SK-N-SH (cell line): ENCODE measurements around the gene STK25. TPM values are rescaled to one million over a fixed set of nuclear protein-coding genes. Genes with fewer than 3 reads are reported as not detected.

Experiments
- CTCF ChIA-PET: fragments of 300-600, 350-600 bp; formaldehyde crosslinking; extraction: SDS; loops from one replicate; lab custom pipeline; 2021; lab: Yijun Ruan, JAX
- POLR2A ChIA-PET: fragments of 350-600 bp; sonication (Branson Sonifier 250); formaldehyde crosslinking; extraction: SDS; loops from one replicate; lab custom pipeline; 2020; ENCODE audit warnings: antibody characterized with exemption, inconsistent platforms; lab: Yijun Ruan, JAX
- DNase-seq: peaks from one replicate; pipeline ENCODE4 v3.0.0; 2012
- H2AFZ ChIP-seq: fragments of 200-600 bp; sonication (generic); 2 replicates; pipeline ENCODE4 v1.8.1; 2016; ENCODE audit warnings: antibody characterized with exemption, mild to moderate bottlenecking, low read depth
- H3F3A ChIP-seq: fragments of 200-600 bp; sonication (generic); replicated peaks from 2 replicates; pipeline ENCODE3; 2016; ENCODE audit warnings: antibody characterized with exemption, mild to moderate bottlenecking; ENCODE audit not compliant: insufficient read depth
- H3K27ac ChIP-seq, 2 experiments: fragments of 200-500 bp in 1 of 2; fragments of 200-600 bp in 1 of 2; sonication (Bioruptor generic) in 1 of 2; sonication (generic), shearing (Covaris generic) in 1 of 2; 2 replicates each; pipeline versions ENCODE4 v1.5.1 to v1.6.1; 2014 to 2016; ENCODE audit warnings: low read depth in 2 of 2, inconsistent platforms in 1 of 2, low read length in 1 of 2, mild to moderate bottlenecking in 1 of 2, mixed read lengths in 1 of 2
- H3K27me3 ChIP-seq: fragments of 200-600 bp; sonication (generic), shearing (Covaris generic); 2 replicates; pipeline ENCODE4 v1.6.1; 2016; ENCODE audit warnings: mixed run types; ENCODE audit not compliant: insufficient read depth
- H3K36me3 ChIP-seq, 2 experiments: fragments of 200-500 bp in 1 of 2; fragments of 200-600 bp in 1 of 2; sonication (Bioruptor generic) in 1 of 2; sonication (generic) in 1 of 2; replicated peaks in 1 of 2; 2 replicates each; pipeline versions ENCODE3 to v1.5.1; 2014 to 2016; ENCODE audit warnings: low read length in 1 of 2, mild to moderate bottlenecking in 1 of 2; ENCODE audit not compliant: insufficient read depth in 2 of 2, control insufficient read depth in 1 of 2
- H3K4me1 ChIP-seq, 2 experiments: fragments of 200-500 bp in 1 of 2; fragments of 200-600 bp in 1 of 2; sonication (Bioruptor generic) in 1 of 2; sonication (generic), shearing (Covaris generic) in 1 of 2; 2 replicates each; pipeline versions ENCODE4 v1.5.1 to v1.6.1; 2014 to 2016; ENCODE audit warnings: low read depth in 1 of 2, low read length in 1 of 2, mixed run types in 1 of 2; ENCODE audit not compliant: insufficient read depth in 2 of 2, control insufficient read depth in 1 of 2
- H3K4me2 ChIP-seq: fragments of 200-600 bp; sonication (generic), shearing (Covaris generic); 2 replicates; pipeline ENCODE4 v1.6.1; 2017; ENCODE audit warnings: mixed run types
- H3K4me3 ChIP-seq, 2 experiments: fragments of 200-500 bp in 1 of 2; fragments of 200-600 bp in 1 of 2; sonication (Bioruptor generic) in 1 of 2; sonication (generic), shearing (Covaris generic) in 1 of 2; 2 replicates each; pipeline versions ENCODE4 v1.5.1 to v1.8.1; 2014 to 2016; ENCODE audit warnings: low read depth in 2 of 2, inconsistent platforms in 1 of 2, low read length in 1 of 2, mild to moderate bottlenecking in 1 of 2, mixed read lengths in 1 of 2, moderate library complexity in 1 of 2
- H3K79me2 ChIP-seq: fragments of 200-600 bp; sonication (generic); 2 replicates; pipeline ENCODE4 v1.8.1; 2017; ENCODE audit warnings: mild to moderate bottlenecking; ENCODE audit not compliant: insufficient read depth
- H3K9ac ChIP-seq: fragments of 200-600 bp; sonication (generic); 2 replicates; pipeline ENCODE4 v1.6.1; 2017; ENCODE audit warnings: mixed run types
- H3K9me2 ChIP-seq: fragments of 200-600 bp; sonication (generic); 2 replicates; pipeline ENCODE4 v1.6.1; 2017; ENCODE audit warnings: mixed run types
- H3K9me3 ChIP-seq: fragments of 200-600 bp; sonication (generic); 2 replicates; pipeline ENCODE4 v1.6.1; 2017; ENCODE audit warnings: mixed run types, mild to moderate bottlenecking, moderate library complexity
- H4K20me1 ChIP-seq: fragments of 200-600 bp; sonication (generic); 2 replicates; pipeline ENCODE4 v1.6.1; 2017; ENCODE audit warnings: mild to moderate bottlenecking, mixed run types; ENCODE audit not compliant: insufficient read depth
- CHD2 ChIP-seq: fragments of 150-350 bp; IDR thresholded peaks from 2 replicates; pipeline ENCODE4 v1.6.1; 2018; ENCODE audit warnings: low read length; ENCODE audit not compliant: partially characterized antibody
- EP300 ChIP-seq, 2 experiments: IDR thresholded peaks; 2 replicates each; pipeline versions ENCODE4 v1.4.0 to v1.6.1; 2012; ENCODE audit warnings: borderline replicate concordance in 1 of 2, low read depth in 1 of 2, low read length in 1 of 2
- FOXM1 ChIP-seq: IDR thresholded peaks from 2 replicates; pipeline ENCODE4 v1.4.0; 2012; ENCODE audit warnings: low read depth, mild to moderate bottlenecking
- GATA2 ChIP-seq: sonication (generic); formaldehyde crosslinking; IDR thresholded peaks from 2 replicates; pipeline ENCODE4 v1.5.0; 2020; ENCODE audit warnings: mild to moderate bottlenecking, missing genetic modification reagents
- IRF3 ChIP-seq: fragments of 150-350 bp; IDR thresholded peaks from 2 replicates; pipeline ENCODE4 v1.6.1; 2016; ENCODE audit warnings: mild to moderate bottlenecking, low read depth, low read length
- RFX5 ChIP-seq: IDR thresholded peaks from 2 replicates; pipeline ENCODE4 v1.6.1; 2012; ENCODE audit warnings: mild to moderate bottlenecking, improper control_type of control experiment, low read length
- TAF1 ChIP-seq: IDR thresholded peaks from 2 replicates; pipeline ENCODE4 v1.6.1; 2012; ENCODE audit warnings: low read depth, mild to moderate bottlenecking, low read length, moderate library complexity, borderline replicate concordance
- whole genome bisulfite sequencing: methylation state at CpG from one replicate; pipeline ENCODE4 v1.1.6; 2017; ENCODE audit warnings: low lambda C conversion rate; 5-methylcytosine and 5-hydroxymethylcytosine counted together
- polyA plus RNA-seq, 3 experiments: library from polyadenylated mRNA; depleted of rRNA; stranded (reverse); fragments of >200 nt; gene quantifications; 2 replicates each; pipeline ENCODE4 v1.2.3, GENCODE V29; 2012
- TF ChIP-seq, protein P1 (sequence below): IDR thresholded peaks from 2 replicates; pipeline ENCODE4 v1.4.0; 2012; ENCODE audit warnings: low read depth, borderline replicate concordance

Gene STK25
- polyA plus RNA-seq, 1 of the 3 experiments (the other 2 are of a cell fraction): 236 TPM

- no peaks in the 10 kb centered on the region for H3K9me2 ChIP-seq
- no peak overlapping the region for H3K4me3 ChIP-seq
- TF ChIP-seq, protein P1, sequence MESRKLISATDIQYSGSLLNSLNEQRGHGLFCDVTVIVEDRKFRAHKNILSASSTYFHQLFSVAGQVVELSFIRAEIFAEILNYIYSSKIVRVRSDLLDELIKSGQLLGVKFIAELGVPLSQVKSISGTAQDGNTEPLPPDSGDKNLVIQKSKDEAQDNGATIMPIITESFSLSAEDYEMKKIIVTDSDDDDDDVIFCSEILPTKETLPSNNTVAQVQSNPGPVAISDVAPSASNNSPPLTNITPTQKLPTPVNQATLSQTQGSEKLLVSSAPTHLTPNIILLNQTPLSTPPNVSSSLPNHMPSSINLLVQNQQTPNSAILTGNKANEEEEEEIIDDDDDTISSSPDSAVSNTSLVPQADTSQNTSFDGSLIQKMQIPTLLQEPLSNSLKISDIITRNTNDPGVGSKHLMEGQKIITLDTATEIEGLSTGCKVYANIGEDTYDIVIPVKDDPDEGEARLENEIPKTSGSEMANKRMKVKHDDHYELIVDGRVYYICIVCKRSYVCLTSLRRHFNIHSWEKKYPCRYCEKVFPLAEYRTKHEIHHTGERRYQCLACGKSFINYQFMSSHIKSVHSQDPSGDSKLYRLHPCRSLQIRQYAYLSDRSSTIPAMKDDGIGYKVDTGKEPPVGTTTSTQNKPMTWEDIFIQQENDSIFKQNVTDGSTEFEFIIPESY: no peak
- no peak for TF ChIP-seq CHD2
- TF ChIP-seq FOXM1: no peak
- no peak for TF ChIP-seq TAF1
- no peak for TF ChIP-seq RFX5
- no peak for TF ChIP-seq IRF3
- TF ChIP-seq GATA2 (CRISPR knock-in tag): no peak
- H3K36me3 ChIP-seq: no peaks in the 10 kb centered on the region
- H3K4me1 ChIP-seq: peaks cover 4 to 11% of the 10 kb centered on the region in 2 experiments; a peak in 2 of 4 replicates
- H3K79me2 ChIP-seq: no peaks in the 10 kb centered on the region
- H3K9ac ChIP-seq: no peak overlapping the region
- H3F3A ChIP-seq: peaks cover 6% of the 10 kb centered on the region
- no peak overlapping the region for H3K4me2 ChIP-seq
- DNase-seq: no peak
- WGBS: 88% methylated on average over 11 of the region's 12 CpGs
- POLR2A ChIA-PET: no interaction called here
- no peaks in the 10 kb centered on the region for H3K9me3 ChIP-seq
- H3K27me3 ChIP-seq: peaks cover 18% of the 10 kb centered on the region; the same call in 1 of the 2 replicates
- CTCF ChIA-PET: interaction anchor here (0.9 to 1.3 kb wide), 3 partner anchors 14 to 113 kb away, joined by 3 to 4 read pairs (median 4); no protein-coding TSS in a partner anchor
- H3K27ac ChIP-seq: no peak overlapping the region
- no peak overlapping the region for H2AFZ ChIP-seq
- no peaks in the 10 kb centered on the region for H4K20me1 ChIP-seq
Observed at GRCh38 chr2:241545523-241546473, 37.4 kb upstream of the STK25 start.

GRCh38 chr2:241545106-241545505, 36.7 kb upstream of the STK25 start:
- no peak for DNase-seq
- H4K20me1 ChIP-seq: no peaks in the 10 kb centered on the region
- no peak overlapping the region for H3K4me3 ChIP-seq
- ChIA-PET CTCF (interaction anchor here (0.8 to 1.3 kb wide), 3 partner anchors 10 to 53 kb away, joined by 3 to 4 read pairs (median 3); no protein-coding TSS in a partner anchor), POLR2A (no interaction called here)
- H3K27ac ChIP-seq: no peak overlapping the region
- 76% methylated on average over 10 of the region's 10 CpGs for WGBS
- H3K9me2 ChIP-seq: no peaks in the 10 kb centered on the region
- no peak for TF ChIP-seq EP300 (IDR thresholded peaks at IDR 0.05; ENCODE audit: borderline replicate concordance in 1 of 2, low read depth in 1 of 2, low read length in 1 of 2)
- H3K9ac ChIP-seq: no peak overlapping the region
- H3K4me2 ChIP-seq: no peak overlapping the region
- no peak overlapping the region for H2AFZ ChIP-seq
- peaks cover 18% of the 10 kb centered on the region; the same call in 1 of the 2 replicates for H3K27me3 ChIP-seq
- peaks cover 4 to 11% of the 10 kb centered on the region in 2 experiments; a peak in 2 of 4 replicates for H3K4me1 ChIP-seq
- H3K36me3 ChIP-seq: no peaks in the 10 kb centered on the region
- H3K9me3 ChIP-seq: no peaks in the 10 kb centered on the region
- no peaks in the 10 kb centered on the region for H3K79me2 ChIP-seq
- peaks cover 6% of the 10 kb centered on the region for H3F3A ChIP-seq
